ENCODE data around the gene STUB1.
A peak's percentile ranks its signal among the peaks of the same experiment; 100 is the strongest.

Gene STUB1

DNA sequence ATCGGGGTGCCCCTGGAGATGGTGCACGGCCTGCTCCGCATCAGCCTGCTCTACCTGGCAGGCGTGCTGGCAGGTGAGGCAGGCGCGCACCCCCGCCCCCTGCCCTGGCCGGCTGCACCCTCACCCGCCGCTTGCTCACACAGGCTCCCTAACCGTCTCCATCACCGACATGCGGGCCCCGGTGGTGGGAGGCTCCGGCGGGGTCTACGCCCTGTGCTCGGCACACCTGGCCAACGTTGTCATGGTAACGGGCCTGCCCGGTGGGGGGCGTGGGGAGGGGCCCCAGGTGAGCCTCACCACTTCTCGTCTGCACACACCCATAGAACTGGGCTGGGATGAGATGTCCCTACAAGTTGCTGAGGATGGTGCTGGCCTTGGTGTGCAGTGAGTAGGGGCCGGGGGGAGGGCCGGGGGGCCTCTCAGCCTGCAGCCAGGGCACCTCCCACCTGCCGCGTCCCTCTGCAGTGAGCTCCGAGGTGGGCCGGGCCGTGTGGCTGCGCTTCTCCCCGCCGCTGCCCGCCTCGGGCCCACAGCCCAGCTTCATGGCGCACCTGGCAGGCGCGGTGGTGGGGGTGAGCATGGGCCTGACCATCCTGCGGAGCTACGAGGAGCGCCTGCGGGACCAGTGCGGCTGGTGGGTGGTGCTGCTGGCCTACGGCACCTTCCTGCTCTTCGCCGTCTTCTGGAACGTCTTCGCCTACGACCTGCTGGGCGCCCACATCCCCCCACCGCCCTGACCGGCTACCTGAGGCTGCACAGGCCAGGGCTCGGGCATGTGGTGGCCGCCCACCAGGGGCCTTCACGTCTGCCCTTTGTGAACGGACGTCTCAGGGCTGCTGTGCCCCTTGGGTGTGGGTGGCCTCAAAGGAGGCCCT, 2.7 kb upstream of the STUB1 start:
- DNase-seq (ENCODE audit: insufficient read length, low spot score) = no peak
- TF ChIP-seq POLR2A (IDR thresholded peaks at IDR 0.05; ENCODE audit: low read depth, low read length) (no peak), POLR2AphosphoS5 (IDR thresholded peaks at IDR 0.05; ENCODE audit: low read depth, low read length) (no peak), SPI1 (IDR thresholded peaks at IDR 0.05; ENCODE audit: low read depth, low read length) (no peak), POU2F2 (IDR thresholded peaks at IDR 0.05; ENCODE audit: low read depth, low read length) (no peak), TAF1 (IDR thresholded peaks at IDR 0.05; ENCODE audit: low read depth, low read length) (no peak), PAX5 (IDR thresholded peaks at IDR 0.05; ENCODE audit: insufficient read depth, low read length, severe bottlenecking) (no peak)
- no peak for FAIRE-seq

GRCh38 chr16:678209-678857, 1.9 kb upstream of the STUB1 start:
- peak; percentile 38 for FAIRE-seq
- DNase-seq (ENCODE audit: insufficient read length, low spot score) = no peak

GRCh38 chr16:678858-679813, 1.1 kb upstream of the STUB1 start:
- DNase-seq (ENCODE audit: insufficient read length, low spot score) (no peak), FAIRE-seq (peak; percentile 72)
- no peak for TF ChIP-seq POLR2A (IDR thresholded peaks at IDR 0.05; ENCODE audit: low read depth, low read length)
- TF ChIP-seq POLR2AphosphoS5 (IDR thresholded peaks at IDR 0.05; ENCODE audit: low read depth, low read length) = no peak
- no peak for TF ChIP-seq SPI1 (IDR thresholded peaks at IDR 0.05; ENCODE audit: low read depth, low read length)
- TF ChIP-seq POU2F2 (IDR thresholded peaks at IDR 0.05; ENCODE audit: low read depth, low read length) = no peak
- TF ChIP-seq PAX5 (IDR thresholded peaks at IDR 0.05; ENCODE audit: insufficient read depth, low read length, severe bottlenecking) = no peak
- TF ChIP-seq TAF1 (IDR thresholded peaks at IDR 0.05; ENCODE audit: low read depth, low read length) = no peak

More at GRCh38 chr16:678209-678857, 1.9 kb upstream of the STUB1 start:
- TF ChIP-seq PAX5 (IDR thresholded peaks at IDR 0.05; ENCODE audit: insufficient read depth, low read length, severe bottlenecking) = no peak
- TF ChIP-seq POLR2AphosphoS5 (IDR thresholded peaks at IDR 0.05; ENCODE audit: low read depth, low read length) = no peak
- TF ChIP-seq SPI1 (IDR thresholded peaks at IDR 0.05; ENCODE audit: low read depth, low read length) = no peak
- no peak for TF ChIP-seq POLR2A (IDR thresholded peaks at IDR 0.05; ENCODE audit: low read depth, low read length)
- TF ChIP-seq TAF1 (IDR thresholded peaks at IDR 0.05; ENCODE audit: low read depth, low read length) = no peak

DNA sequence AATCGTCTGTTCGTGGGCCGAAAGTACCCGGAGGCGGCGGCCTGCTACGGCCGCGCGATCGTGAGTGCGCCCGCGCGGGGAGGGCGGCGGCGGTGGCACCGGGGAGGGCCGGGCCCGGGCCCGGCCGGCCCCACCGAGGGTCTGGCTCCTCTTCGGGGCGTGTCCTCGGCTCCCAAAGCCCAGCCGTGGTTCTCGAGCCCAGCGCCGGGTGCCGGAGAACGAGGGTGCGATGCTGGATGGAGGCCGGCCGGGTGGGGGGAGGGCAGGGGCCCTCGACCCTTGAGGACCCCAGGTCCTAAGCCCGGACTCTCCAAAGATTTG, 375 bp downstream of the STUB1 start:
- DNase-seq (ENCODE audit: insufficient read length, low spot score) (no peak), FAIRE-seq (no peak)
- no peak for TF ChIP-seq PAX5 (IDR thresholded peaks at IDR 0.05; ENCODE audit: insufficient read depth, low read length, severe bottlenecking)
- no peak for TF ChIP-seq POLR2A (IDR thresholded peaks at IDR 0.05; ENCODE audit: low read depth, low read length)
- TF ChIP-seq POLR2AphosphoS5 (IDR thresholded peaks at IDR 0.05; ENCODE audit: low read depth, low read length) = no peak

DNA sequence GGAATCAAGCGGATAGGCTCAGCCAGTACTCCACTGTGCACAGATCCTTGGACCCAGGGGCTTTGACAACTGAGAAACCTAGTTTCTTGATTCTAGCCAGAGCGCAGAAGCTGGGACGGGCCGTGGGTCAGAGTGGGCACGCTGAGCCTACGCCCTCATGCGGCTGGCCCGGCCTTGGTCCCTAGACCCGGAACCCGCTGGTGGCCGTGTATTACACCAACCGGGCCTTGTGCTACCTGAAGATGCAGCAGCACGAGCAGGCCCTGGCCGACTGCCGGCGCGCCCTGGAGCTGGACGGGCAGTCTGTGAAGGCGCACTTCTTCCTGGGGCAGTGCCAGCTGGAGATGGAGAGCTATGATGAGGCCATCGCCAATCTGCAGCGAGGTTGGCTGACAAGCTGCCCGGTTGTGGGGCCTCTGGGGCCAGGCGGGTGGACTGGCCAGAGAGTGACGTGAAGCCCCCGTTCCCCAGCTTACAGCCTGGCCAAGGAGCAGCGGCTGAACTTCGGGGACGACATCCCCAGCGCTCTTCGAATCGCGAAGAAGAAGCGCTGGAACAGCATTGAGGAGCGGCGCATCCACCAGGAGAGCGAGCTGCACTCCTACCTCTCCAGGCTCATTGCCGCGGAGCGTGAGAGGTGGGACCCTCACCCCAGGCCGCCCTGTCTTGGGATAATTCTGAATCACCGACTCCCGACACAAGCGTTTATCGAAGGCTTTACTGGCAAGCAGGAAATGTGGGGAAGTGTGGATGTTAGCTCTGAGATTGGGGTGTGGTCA, 946 bp downstream of the STUB1 start:
- FAIRE-seq (peak; percentile 41), DNase-seq (ENCODE audit: insufficient read length, low spot score) (no peak)
- no peak for TF ChIP-seq POLR2AphosphoS5 (IDR thresholded peaks at IDR 0.05; ENCODE audit: low read depth, low read length)
- no peak for TF ChIP-seq TAF1 (IDR thresholded peaks at IDR 0.05; ENCODE audit: low read depth, low read length)
- TF ChIP-seq POU2F2 (IDR thresholded peaks at IDR 0.05; ENCODE audit: low read depth, low read length) = no peak
- no peak for TF ChIP-seq PAX5 (IDR thresholded peaks at IDR 0.05; ENCODE audit: insufficient read depth, low read length, severe bottlenecking)
- TF ChIP-seq POLR2A (IDR thresholded peaks at IDR 0.05; ENCODE audit: low read depth, low read length) = no peak
- no peak for TF ChIP-seq SPI1 (IDR thresholded peaks at IDR 0.05; ENCODE audit: low read depth, low read length)

- TF ChIP-seq PAX5 (IDR thresholded peaks at IDR 0.05; ENCODE audit: insufficient read depth, low read length, severe bottlenecking) = no peak
- 0 out of 2 replicates have a peak, but pooled peaks have one; percentile 16 for TF ChIP-seq POLR2A (IDR thresholded peaks at IDR 0.05; ENCODE audit: low read depth, low read length)
- DNase-seq (ENCODE audit: insufficient read length, low spot score) (no peak), FAIRE-seq (no peak)
Observed at GRCh38 chr16:681746-682427, 1.7 kb downstream of the STUB1 start.

- DNase-seq (ENCODE audit: insufficient read length, low spot score) (no peak), FAIRE-seq (no peak)
- no peak for TF ChIP-seq POU2F2 (IDR thresholded peaks at IDR 0.05; ENCODE audit: low read depth, low read length)
- TF ChIP-seq PAX5 (IDR thresholded peaks at IDR 0.05; ENCODE audit: insufficient read depth, low read length, severe bottlenecking) = no peak
- TF ChIP-seq TAF1 (IDR thresholded peaks at IDR 0.05; ENCODE audit: low read depth, low read length) = no peak
- no peak for TF ChIP-seq POLR2A (IDR thresholded peaks at IDR 0.05; ENCODE audit: low read depth, low read length)
- no peak for TF ChIP-seq POLR2AphosphoS5 (IDR thresholded peaks at IDR 0.05; ENCODE audit: low read depth, low read length)
- no peak for TF ChIP-seq SPI1 (IDR thresholded peaks at IDR 0.05; ENCODE audit: low read depth, low read length)
Observed at GRCh38 chr16:682493-683395, 2.5 kb downstream of the STUB1 start.
